ENCODE data around the gene DOHH. TPM values are rescaled to one million over a fixed set of nuclear protein-coding genes. Genes with fewer than 3 reads are reported as not detected.

Gene DOHH
- total and polyA plus RNA-seq, 4 donors = 1.4 to 12.0 (median 9.2) TPM

DNA sequence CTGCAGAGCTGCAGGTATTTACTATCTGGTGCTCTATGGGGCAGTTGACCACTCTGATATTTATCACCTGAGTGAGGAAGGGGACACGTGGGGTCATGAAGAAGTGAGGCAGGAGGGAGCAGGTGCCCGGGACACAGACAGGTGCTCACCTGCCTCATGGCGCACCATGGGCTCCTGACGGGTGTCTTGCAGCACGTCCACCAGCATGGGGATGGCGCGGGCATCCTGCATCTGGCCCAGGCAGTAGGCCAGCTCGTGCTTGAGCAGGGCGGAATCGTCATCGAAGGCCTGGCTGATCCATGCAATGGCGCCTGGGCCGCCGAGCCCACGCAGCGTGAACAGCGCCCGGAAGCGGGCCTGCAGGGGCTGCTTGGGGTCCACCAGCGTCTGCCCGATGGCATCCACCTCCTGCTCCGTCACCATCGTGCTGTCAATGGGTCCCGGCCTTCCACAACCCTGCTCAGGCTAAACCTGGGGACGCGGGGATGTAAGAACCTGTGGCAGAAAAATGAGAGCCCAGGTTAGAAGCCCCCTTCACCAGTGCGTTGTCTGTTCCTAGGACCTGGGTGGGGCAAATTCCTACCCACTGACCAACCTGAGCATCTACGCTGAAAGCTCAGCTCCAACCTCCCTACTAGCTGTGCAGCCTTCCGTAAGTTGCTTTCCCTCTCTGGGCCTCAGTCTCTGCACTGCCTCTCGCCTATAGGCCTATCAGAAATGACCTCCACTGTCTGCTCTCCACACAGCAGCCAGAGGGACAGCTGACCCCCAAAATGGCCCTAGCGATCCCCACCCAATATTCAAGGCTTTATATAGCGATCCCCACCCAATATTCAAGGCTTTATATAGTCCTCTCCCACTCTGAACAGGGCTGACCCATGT is 3.8 kb downstream of the DOHH start:
- H3K36me3 ChIP-seq (ENCODE audit: control insufficient read depth in 4 of 4, insufficient read depth in 3 of 4, low read depth in 1 of 4, low read length in 3 of 4) = peaks cover 0 to 28% (median 9%) of the 10 kb centered on the region in 4 donors
- 98% methylated on average over 32 of the region's 32 CpGs for WGBS

DNA sequence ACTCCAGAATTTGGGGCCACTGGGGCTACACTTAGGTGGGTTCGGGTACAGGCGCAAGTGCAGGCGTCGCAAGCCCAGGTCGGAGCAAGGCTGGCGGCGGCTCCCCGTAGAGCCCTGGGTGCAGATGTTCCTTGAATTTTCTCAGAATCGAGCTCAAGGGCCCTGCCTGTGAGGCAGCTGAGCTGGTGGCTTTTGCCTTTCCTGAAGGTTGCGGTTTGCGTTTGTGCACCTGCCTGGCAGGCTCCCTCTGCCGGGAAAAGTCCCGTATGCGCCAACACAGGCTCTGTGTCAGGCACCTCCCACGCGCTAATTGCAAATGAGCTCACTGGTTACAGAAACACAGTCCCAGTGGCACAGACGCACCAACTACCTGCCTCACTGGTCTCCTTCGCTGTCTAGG is 5.9 kb downstream of the DOHH start:
- no peaks in the 10 kb centered on the region for H3K27me3 ChIP-seq (ENCODE audit: control insufficient read depth in 4 of 4, insufficient read depth in 4 of 4, low read length in 3 of 4)
- H3K4me1 ChIP-seq (ENCODE audit: control insufficient read depth in 4 of 4, insufficient read depth in 4 of 4, low read length in 3 of 4) = peaks cover 4 to 5% (median 5%) of the 10 kb centered on the region in 4 donors
- no peak for TF ChIP-seq RAD21 (IDR thresholded peaks at IDR 0.05)
- TF ChIP-seq TAF1 (conservative IDR thresholded peaks at IDR 0.05) = no peak
- no peak for TF ChIP-seq HNF4A (conservative IDR thresholded peaks at IDR 0.05)
- TF ChIP-seq FOXA1 (IDR thresholded peaks at IDR 0.05) = no peak
- no peak for TF ChIP-seq HNF4G (IDR thresholded peaks at IDR 0.05)
- TF ChIP-seq, protein P1, sequence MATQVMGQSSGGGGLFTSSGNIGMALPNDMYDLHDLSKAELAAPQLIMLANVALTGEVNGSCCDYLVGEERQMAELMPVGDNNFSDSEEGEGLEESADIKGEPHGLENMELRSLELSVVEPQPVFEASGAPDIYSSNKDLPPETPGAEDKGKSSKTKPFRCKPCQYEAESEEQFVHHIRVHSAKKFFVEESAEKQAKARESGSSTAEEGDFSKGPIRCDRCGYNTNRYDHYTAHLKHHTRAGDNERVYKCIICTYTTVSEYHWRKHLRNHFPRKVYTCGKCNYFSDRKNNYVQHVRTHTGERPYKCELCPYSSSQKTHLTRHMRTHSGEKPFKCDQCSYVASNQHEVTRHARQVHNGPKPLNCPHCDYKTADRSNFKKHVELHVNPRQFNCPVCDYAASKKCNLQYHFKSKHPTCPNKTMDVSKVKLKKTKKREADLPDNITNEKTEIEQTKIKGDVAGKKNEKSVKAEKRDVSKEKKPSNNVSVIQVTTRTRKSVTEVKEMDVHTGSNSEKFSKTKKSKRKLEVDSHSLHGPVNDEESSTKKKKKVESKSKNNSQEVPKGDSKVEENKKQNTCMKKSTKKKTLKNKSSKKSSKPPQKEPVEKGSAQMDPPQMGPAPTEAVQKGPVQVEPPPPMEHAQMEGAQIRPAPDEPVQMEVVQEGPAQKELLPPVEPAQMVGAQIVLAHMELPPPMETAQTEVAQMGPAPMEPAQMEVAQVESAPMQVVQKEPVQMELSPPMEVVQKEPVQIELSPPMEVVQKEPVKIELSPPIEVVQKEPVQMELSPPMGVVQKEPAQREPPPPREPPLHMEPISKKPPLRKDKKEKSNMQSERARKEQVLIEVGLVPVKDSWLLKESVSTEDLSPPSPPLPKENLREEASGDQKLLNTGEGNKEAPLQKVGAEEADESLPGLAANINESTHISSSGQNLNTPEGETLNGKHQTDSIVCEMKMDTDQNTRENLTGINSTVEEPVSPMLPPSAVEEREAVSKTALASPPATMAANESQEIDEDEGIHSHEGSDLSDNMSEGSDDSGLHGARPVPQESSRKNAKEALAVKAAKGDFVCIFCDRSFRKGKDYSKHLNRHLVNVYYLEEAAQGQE (IDR thresholded peaks at IDR 0.05) = no peak
- TF ChIP-seq FOXA2 (IDR thresholded peaks at IDR 0.05) = no peak
- TF ChIP-seq, protein P2, sequence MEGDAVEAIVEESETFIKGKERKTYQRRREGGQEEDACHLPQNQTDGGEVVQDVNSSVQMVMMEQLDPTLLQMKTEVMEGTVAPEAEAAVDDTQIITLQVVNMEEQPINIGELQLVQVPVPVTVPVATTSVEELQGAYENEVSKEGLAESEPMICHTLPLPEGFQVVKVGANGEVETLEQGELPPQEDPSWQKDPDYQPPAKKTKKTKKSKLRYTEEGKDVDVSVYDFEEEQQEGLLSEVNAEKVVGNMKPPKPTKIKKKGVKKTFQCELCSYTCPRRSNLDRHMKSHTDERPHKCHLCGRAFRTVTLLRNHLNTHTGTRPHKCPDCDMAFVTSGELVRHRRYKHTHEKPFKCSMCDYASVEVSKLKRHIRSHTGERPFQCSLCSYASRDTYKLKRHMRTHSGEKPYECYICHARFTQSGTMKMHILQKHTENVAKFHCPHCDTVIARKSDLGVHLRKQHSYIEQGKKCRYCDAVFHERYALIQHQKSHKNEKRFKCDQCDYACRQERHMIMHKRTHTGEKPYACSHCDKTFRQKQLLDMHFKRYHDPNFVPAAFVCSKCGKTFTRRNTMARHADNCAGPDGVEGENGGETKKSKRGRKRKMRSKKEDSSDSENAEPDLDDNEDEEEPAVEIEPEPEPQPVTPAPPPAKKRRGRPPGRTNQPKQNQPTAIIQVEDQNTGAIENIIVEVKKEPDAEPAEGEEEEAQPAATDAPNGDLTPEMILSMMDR (IDR thresholded peaks at IDR 0.05; ENCODE audit: low read depth, low read length, missing input control) = no peak
- TF ChIP-seq, protein P3, sequence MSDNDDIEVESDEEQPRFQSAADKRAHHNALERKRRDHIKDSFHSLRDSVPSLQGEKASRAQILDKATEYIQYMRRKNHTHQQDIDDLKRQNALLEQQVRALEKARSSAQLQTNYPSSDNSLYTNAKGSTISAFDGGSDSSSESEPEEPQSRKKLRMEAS (IDR thresholded peaks at IDR 0.05) = no peak
- TF ChIP-seq NR2F2 (IDR thresholded peaks at IDR 0.05) = no peak
- TF ChIP-seq GABPA (IDR thresholded peaks at IDR 0.05 in 1 of 2, conservative IDR thresholded peaks at IDR 0.05 in 1 of 2) = no peak
- TF ChIP-seq JUND (IDR thresholded peaks at IDR 0.05) = no peak
- TF ChIP-seq RXRA (IDR thresholded peaks at IDR 0.05) = no peak
- TF ChIP-seq SP1 (IDR thresholded peaks at IDR 0.05) = no peak
- TF ChIP-seq YY1 (IDR thresholded peaks at IDR 0.05) = no peak
- TF ChIP-seq, protein P4, sequence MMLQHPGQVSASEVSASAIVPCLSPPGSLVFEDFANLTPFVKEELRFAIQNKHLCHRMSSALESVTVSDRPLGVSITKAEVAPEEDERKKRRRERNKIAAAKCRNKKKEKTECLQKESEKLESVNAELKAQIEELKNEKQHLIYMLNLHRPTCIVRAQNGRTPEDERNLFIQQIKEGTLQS (IDR thresholded peaks at IDR 0.05) = no peak
- TF ChIP-seq EGR1 (IDR thresholded peaks at IDR 0.05; ENCODE audit: low read depth in 2 of 2) = no peak
- TF ChIP-seq, protein P5, sequence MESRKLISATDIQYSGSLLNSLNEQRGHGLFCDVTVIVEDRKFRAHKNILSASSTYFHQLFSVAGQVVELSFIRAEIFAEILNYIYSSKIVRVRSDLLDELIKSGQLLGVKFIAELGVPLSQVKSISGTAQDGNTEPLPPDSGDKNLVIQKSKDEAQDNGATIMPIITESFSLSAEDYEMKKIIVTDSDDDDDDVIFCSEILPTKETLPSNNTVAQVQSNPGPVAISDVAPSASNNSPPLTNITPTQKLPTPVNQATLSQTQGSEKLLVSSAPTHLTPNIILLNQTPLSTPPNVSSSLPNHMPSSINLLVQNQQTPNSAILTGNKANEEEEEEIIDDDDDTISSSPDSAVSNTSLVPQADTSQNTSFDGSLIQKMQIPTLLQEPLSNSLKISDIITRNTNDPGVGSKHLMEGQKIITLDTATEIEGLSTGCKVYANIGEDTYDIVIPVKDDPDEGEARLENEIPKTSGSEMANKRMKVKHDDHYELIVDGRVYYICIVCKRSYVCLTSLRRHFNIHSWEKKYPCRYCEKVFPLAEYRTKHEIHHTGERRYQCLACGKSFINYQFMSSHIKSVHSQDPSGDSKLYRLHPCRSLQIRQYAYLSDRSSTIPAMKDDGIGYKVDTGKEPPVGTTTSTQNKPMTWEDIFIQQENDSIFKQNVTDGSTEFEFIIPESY (IDR thresholded peaks at IDR 0.05) = no peak
- no peak for DNase-seq (ENCODE audit: low spot score)
- WGBS = 96% methylated on average over 18 of the region's 18 CpGs
- H3K27ac ChIP-seq (ENCODE audit: low read depth in 1 of 2, low read length in 2 of 2) = no peak overlapping the region
- peaks cover 0 to 32% (median 12%) of the 10 kb centered on the region in 4 donors for H3K36me3 ChIP-seq (ENCODE audit: control insufficient read depth in 4 of 4, insufficient read depth in 3 of 4, low read depth in 1 of 4, low read length in 3 of 4)
- H3K9me3 ChIP-seq (ENCODE audit: control insufficient read depth in 4 of 4, low read length in 3 of 4) = no peaks in the 10 kb centered on the region
- no peak overlapping the region for H3K9ac ChIP-seq (ENCODE audit: low read depth in 1 of 2, low read length in 2 of 2)
- H3K4me3 ChIP-seq (ENCODE audit: low read depth in 1 of 3, low read length in 3 of 3) = no peak overlapping the region

More for the DNA sequence above, 3.8 kb downstream of the DOHH start:
- no peak for TF ChIP-seq EGR1 (IDR thresholded peaks at IDR 0.05; ENCODE audit: low read depth in 2 of 2)
- TF ChIP-seq RAD21 (IDR thresholded peaks at IDR 0.05) = no peak
- Histone ChIP-seq H3K27ac (ENCODE audit: low read depth in 1 of 2, low read length in 2 of 2) (no peak overlapping the region), H3K27me3 (ENCODE audit: control insufficient read depth in 4 of 4, insufficient read depth in 4 of 4, low read length in 3 of 4) (no peaks in the 10 kb centered on the region), H3K4me1 (ENCODE audit: control insufficient read depth in 4 of 4, insufficient read depth in 4 of 4, low read length in 3 of 4) (peaks cover 4 to 17% (median 14%) of the 10 kb centered on the region in 4 donors), H3K9me3 (ENCODE audit: control insufficient read depth in 4 of 4, low read length in 3 of 4) (no peaks in the 10 kb centered on the region), H3K4me3 (ENCODE audit: low read depth in 1 of 3, low read length in 3 of 3) (no peak overlapping the region), H3K9ac (ENCODE audit: low read depth in 1 of 2, low read length in 2 of 2) (no peak overlapping the region)
- no peak for DNase-seq (ENCODE audit: low spot score)

All from liver (tissue), 9 donors.